ENCODE measurements around the gene RIOK2. TPM values are rescaled to one million over a fixed set of nuclear protein-coding genes. Genes with fewer than 3 reads are reported as not detected.

The RIOK2 gene
- total RNA-seq, 1 experiment from 2014 or later = 28.4 TPM

GRCh38 chr5:97115932-97116331 is 67.1 kb downstream of the RIOK2 start:
- Histone ChIP-seq H3K36me3 (no peaks in the 10 kb centered on the region), H3K4me3 (no peak overlapping the region)
- DNase-seq = no peak

GRCh38 chr5:97112230-97112629 is 70.8 kb downstream of the RIOK2 start:
- H3K36me3 ChIP-seq = no peaks in the 10 kb centered on the region
- no peak overlapping the region for H3K4me3 ChIP-seq
- no peak for DNase-seq

More at GRCh38 chr5:97115932-97116331, 67.1 kb downstream of the RIOK2 start:
- peaks cover 12% of the 10 kb centered on the region for H3K27me3 ChIP-seq
- H3K9me3 ChIP-seq = no peaks in the 10 kb centered on the region

GRCh38 chr5:97111616-97112015 is 71.4 kb downstream of the RIOK2 start:
- no peaks in the 10 kb centered on the region for H3K36me3 ChIP-seq
- DNase-seq = no peak

More at GRCh38 chr5:97112230-97112629, 70.8 kb downstream of the RIOK2 start:
- Histone ChIP-seq H3K9me3 (no peaks in the 10 kb centered on the region), H3K27me3 (no peaks in the 10 kb centered on the region)

GRCh38 chr5:97111004-97111403 is 72.0 kb downstream of the RIOK2 start:
- H3K9me3 ChIP-seq = no peaks in the 10 kb centered on the region
- H3K4me3 ChIP-seq = no peak overlapping the region
- H3K36me3 ChIP-seq = no peaks in the 10 kb centered on the region
- DNase-seq = no peak
- H3K27me3 ChIP-seq = no peaks in the 10 kb centered on the region; the same call in 1 of the 2 replicates

More at GRCh38 chr5:97111616-97112015, 71.4 kb downstream of the RIOK2 start:
- H3K9me3 ChIP-seq = no peaks in the 10 kb centered on the region
- H3K27me3 ChIP-seq = no peaks in the 10 kb centered on the region; the same call in 1 of the 2 replicates
- no peak overlapping the region for H3K4me3 ChIP-seq

Other genes starting within 250 kb of the RIOK2 start
- 21.4 and 24.2 TPM in 2 replicates for gene LNPEP, start 247.2 kb downstream of the RIOK2 start, total RNA-seq (2014; rRNA removed; shearing (Covaris generic); ENCODE audit: low replicate concordance)
- not detected in 2 replicates for gene LIX1, start 40.6 kb downstream of the RIOK2 start, total RNA-seq (2014; rRNA removed; shearing (Covaris generic); ENCODE audit: low replicate concordance)

Measured in MG63 (cell line).